Lung (tissue), 12 donors: ENCODE data around the gene DEDD. TPM values are rescaled to one million over a fixed set of nuclear protein-coding genes. Genes with fewer than 3 reads are reported as not detected.

ENCODE experiments used
- ATAC-seq: fragments of 200-7000 bp; cut with Tn5 transposase; one replicate; pipeline ENCODE4 v1.9.1; 2020; ENCODE audit warnings: moderate number of reproducible peaks; ENCODE audit not compliant: insufficient read depth, low FRiP score
- DNase-seq, 3 donors: peaks; one replicate each; pipeline ENCODE4 v3.0.0-alpha.2; 2013 to 2017
- H3K27ac ChIP-seq, 2 donors: one replicate each; pipeline ENCODE4 v1.5.1; 2013; ENCODE audit warnings: mild to moderate bottlenecking in 2 of 2, moderate library complexity in 2 of 2, control low read depth in 1 of 2, inconsistent platforms in 1 of 2, low read depth in 1 of 2, low read length in 1 of 2
- H3K27me3 ChIP-seq, 3 donors: one replicate each; pipeline ENCODE4 v1.5.1; 2013; ENCODE audit warnings: low read length in 2 of 3; ENCODE audit not compliant: control insufficient read depth in 3 of 3, insufficient read depth in 3 of 3
- H3K36me3 ChIP-seq, 4 donors: one replicate each; pipeline ENCODE4 v1.5.1; 2013; ENCODE audit warnings: low read length in 4 of 4, mild to moderate bottlenecking in 1 of 4, moderate library complexity in 1 of 4; ENCODE audit not compliant: control insufficient read depth in 4 of 4, insufficient read depth in 4 of 4
- H3K4me1 ChIP-seq, 5 donors: one replicate each; pipeline ENCODE4 v1.5.1; 2013; ENCODE audit warnings: low read length in 5 of 5, mild to moderate bottlenecking in 2 of 5, moderate library complexity in 1 of 5; ENCODE audit not compliant: control insufficient read depth in 5 of 5, insufficient read depth in 5 of 5
- H3K4me3 ChIP-seq: one replicate; pipeline ENCODE4 v1.5.1; 2013; ENCODE audit warnings: mild to moderate bottlenecking, control low read depth, moderate library complexity
- H3K9ac ChIP-seq, 2 donors: one replicate each; pipeline ENCODE4 v1.5.1; 2013; ENCODE audit warnings: low read length in 2 of 2, control low read depth in 1 of 2; ENCODE audit not compliant: insufficient read depth in 1 of 2
- H3K9me3 ChIP-seq, 4 donors: one replicate each; pipeline ENCODE4 v1.5.1; 2013; ENCODE audit warnings: low read length in 3 of 4, mild to moderate bottlenecking in 1 of 4, moderate library complexity in 1 of 4; ENCODE audit not compliant: control insufficient read depth in 4 of 4, insufficient read depth in 3 of 4
- CTCF ChIP-seq: IDR thresholded peaks from 2 replicates; pipeline ENCODE4 v1.5.1; 2012; ENCODE audit warnings: mild to moderate bottlenecking; ENCODE audit errors: control extremely low read depth, extremely low read depth
- WGBS, 2 donors: extraction: QIAGEN DNeasy Blood & Tissue Kit; methylation state at CpG; one replicate each; pipeline ENCODE4 v1.1.7; 2013; 5-methylcytosine and 5-hydroxymethylcytosine counted together
- polyA plus RNA-seq, 2 donors: library from polyadenylated mRNA; stranded (reverse); fragments of 200-250 nt; gene quantifications; one replicate each; pipeline ENCODE4 v1.2.1, GENCODE V29; 2013
- total RNA-seq, 2 donors: library from RNA; depleted of rRNA in 1 of 2; stranded (reverse); fragments of >200 nt in 1 of 2; gene quantifications; one replicate each; pipeline ENCODE4 v1.2.1, GENCODE V29; 2014 to 2021
- donor health status: control.
- donor health status: control.
- donor health status: Bipolar disorder and iron deficiency.
- donor health status: healthy.
- donor health status: DM: yes; HTN: yes; CAD: no.

The DEDD gene
- total and polyA plus RNA-seq, 4 donors: 19.4 to 38.8 (median 30.9) TPM

- ATAC-seq: no peak
Observed at GRCh38 chr1:161091796-161092507, 40.5 kb downstream of the DEDD start.

GRCh38 chr1:161091093-161091492 is 41.4 kb downstream of the DEDD start:
- Histone ChIP-seq H3K9ac (no peak overlapping the region), H3K27me3 (no peaks in the 10 kb centered on the region), H3K9me3 (no peaks in the 10 kb centered on the region), H3K4me1 (peaks cover 0 to 11% (median 1%) of the 10 kb centered on the region in 5 donors), H3K27ac (no peak overlapping the region), H3K4me3 (no peak overlapping the region), H3K36me3 (no peaks in the 10 kb centered on the region)
- ATAC-seq: no peak
- 88 to 94% methylated on average over 5 of the region's 5 CpGs for WGBS, 2 donors
- no peak for DNase-seq
- TF ChIP-seq CTCF: no peak

More at GRCh38 chr1:161091796-161092507, 40.5 kb downstream of the DEDD start:
- no peak overlapping the region for H3K4me3 ChIP-seq
- H3K36me3 ChIP-seq: no peaks in the 10 kb centered on the region
- no peak for DNase-seq
- H3K9ac ChIP-seq: no peak overlapping the region
- WGBS, 2 donors: 93 to 94% methylated on average over 7 of the region's 7 CpGs
- H3K9me3 ChIP-seq: no peaks in the 10 kb centered on the region
- H3K27ac ChIP-seq: no peak overlapping the region
- H3K27me3 ChIP-seq: no peaks in the 10 kb centered on the region
- no peak for TF ChIP-seq CTCF
- H3K4me1 ChIP-seq: peaks cover 0 to 11% (median 3%) of the 10 kb centered on the region in 5 donors

GRCh38 chr1:161090617-161091016 is 41.9 kb downstream of the DEDD start:
- peaks cover 0 to 11% (median 0%) of the 10 kb centered on the region in 5 donors for H3K4me1 ChIP-seq
- no peak overlapping the region for H3K4me3 ChIP-seq
- no peak for DNase-seq
- no peaks in the 10 kb centered on the region for H3K9me3 ChIP-seq
- no peak overlapping the region for H3K9ac ChIP-seq
- H3K27me3 ChIP-seq: no peaks in the 10 kb centered on the region
- 85 to 87% methylated on average over 3 of the region's 3 CpGs for WGBS, 2 donors
- H3K36me3 ChIP-seq: no peaks in the 10 kb centered on the region
- ATAC-seq: no peak
- TF ChIP-seq CTCF: no peak
- no peak overlapping the region for H3K27ac ChIP-seq

GRCh38 chr1:161089938-161090337 is 42.5 kb downstream of the DEDD start:
- Histone ChIP-seq H3K27me3 (no peaks in the 10 kb centered on the region), H3K9me3 (no peaks in the 10 kb centered on the region), H3K4me1 (peaks cover 0 to 11% (median 0%) of the 10 kb centered on the region in 5 donors), H3K36me3 (no peaks in the 10 kb centered on the region), H3K27ac (peak overlapping the region in 1 of 2 donors; percentile 92), H3K4me3 (no peak overlapping the region), H3K9ac (no peak overlapping the region)
- WGBS, 2 donors: 78 to 80% methylated on average over 5 of the region's 5 CpGs
- DNase-seq (no peak), ATAC-seq (no peak)
- TF ChIP-seq CTCF: no peak
